ENCODE data around the gene OAS2.

OAS2 gene

DNA sequence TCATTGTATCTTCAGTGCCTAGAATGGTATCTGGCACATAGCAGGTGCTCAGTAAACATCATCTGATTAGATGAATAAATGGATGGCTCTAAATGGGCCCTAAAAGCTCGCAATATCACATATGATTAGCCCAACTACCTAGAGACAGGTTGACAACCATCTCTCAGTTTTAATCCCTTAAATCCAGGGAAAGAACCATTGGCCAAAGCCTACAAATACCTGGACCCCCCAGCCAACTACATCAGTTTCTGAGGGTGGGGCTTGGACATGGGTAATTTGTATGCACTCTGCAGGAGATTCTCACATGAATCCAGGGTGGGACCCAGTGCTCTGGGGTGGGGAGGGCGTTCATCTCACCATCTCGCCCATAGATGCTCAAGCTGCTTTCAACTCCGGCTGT is 73.4 kb downstream of the OAS2 start:
- TF ChIP-seq, protein P1, sequence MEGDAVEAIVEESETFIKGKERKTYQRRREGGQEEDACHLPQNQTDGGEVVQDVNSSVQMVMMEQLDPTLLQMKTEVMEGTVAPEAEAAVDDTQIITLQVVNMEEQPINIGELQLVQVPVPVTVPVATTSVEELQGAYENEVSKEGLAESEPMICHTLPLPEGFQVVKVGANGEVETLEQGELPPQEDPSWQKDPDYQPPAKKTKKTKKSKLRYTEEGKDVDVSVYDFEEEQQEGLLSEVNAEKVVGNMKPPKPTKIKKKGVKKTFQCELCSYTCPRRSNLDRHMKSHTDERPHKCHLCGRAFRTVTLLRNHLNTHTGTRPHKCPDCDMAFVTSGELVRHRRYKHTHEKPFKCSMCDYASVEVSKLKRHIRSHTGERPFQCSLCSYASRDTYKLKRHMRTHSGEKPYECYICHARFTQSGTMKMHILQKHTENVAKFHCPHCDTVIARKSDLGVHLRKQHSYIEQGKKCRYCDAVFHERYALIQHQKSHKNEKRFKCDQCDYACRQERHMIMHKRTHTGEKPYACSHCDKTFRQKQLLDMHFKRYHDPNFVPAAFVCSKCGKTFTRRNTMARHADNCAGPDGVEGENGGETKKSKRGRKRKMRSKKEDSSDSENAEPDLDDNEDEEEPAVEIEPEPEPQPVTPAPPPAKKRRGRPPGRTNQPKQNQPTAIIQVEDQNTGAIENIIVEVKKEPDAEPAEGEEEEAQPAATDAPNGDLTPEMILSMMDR (IDR thresholded peaks at IDR 0.05): no peak
- Histone ChIP-seq H2AFZ (no peak overlapping the region), H3K4me1 (peaks cover 3% of the 10 kb centered on the region), H3K4me3 (ENCODE audit: low read depth, low read length) (no peak overlapping the region), H3K27me3 (ENCODE audit: control insufficient read depth, insufficient read depth, low read length) (no peaks in the 10 kb centered on the region), H3K4me2 (ENCODE audit: low read length) (no peak overlapping the region), H3K79me2 (no peaks in the 10 kb centered on the region), H3K9ac (no peak overlapping the region), H3K27ac (no peak overlapping the region), H3K9me3 (ENCODE audit: control insufficient read depth, low read length) (no peaks in the 10 kb centered on the region), H3K36me3 (ENCODE audit: control insufficient read depth, insufficient read depth, low read length) (no peaks in the 10 kb centered on the region)

DNA sequence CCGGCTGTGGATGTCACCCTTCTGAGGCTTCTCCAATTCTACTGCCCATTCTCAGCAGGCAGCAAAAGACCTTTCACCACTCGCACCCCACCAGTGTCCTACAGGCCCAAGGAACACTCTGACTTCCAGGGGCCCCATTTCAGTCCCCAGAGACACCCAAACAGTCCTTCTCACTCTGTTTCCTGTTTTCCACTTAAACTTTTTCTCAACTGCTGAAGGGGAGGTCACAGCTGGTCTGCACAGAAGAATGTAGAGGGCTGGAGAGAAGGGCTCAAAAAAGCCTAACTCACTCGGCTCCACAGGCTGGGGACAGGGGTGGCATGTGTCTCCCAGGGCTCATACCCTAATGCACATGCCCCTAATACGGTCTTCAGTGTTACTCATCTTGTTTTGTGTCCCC is 74.0 kb downstream of the OAS2 start:
- H3K4me3 ChIP-seq (ENCODE audit: low read depth, low read length): no peak overlapping the region
- H3K36me3 ChIP-seq (ENCODE audit: control insufficient read depth, insufficient read depth, low read length): no peaks in the 10 kb centered on the region
- TF ChIP-seq, protein P1 (IDR thresholded peaks at IDR 0.05): no peak
- no peak overlapping the region for H2AFZ ChIP-seq
- H3K79me2 ChIP-seq: no peaks in the 10 kb centered on the region
- no peaks in the 10 kb centered on the region for H3K9me3 ChIP-seq (ENCODE audit: control insufficient read depth, low read length)
- H3K27ac ChIP-seq: no peak overlapping the region
- no peak overlapping the region for H3K4me2 ChIP-seq (ENCODE audit: low read length)
- H3K4me1 ChIP-seq: peaks cover 3% of the 10 kb centered on the region
- H3K9ac ChIP-seq: no peak overlapping the region
- no peaks in the 10 kb centered on the region for H3K27me3 ChIP-seq (ENCODE audit: control insufficient read depth, insufficient read depth, low read length)

DNA sequence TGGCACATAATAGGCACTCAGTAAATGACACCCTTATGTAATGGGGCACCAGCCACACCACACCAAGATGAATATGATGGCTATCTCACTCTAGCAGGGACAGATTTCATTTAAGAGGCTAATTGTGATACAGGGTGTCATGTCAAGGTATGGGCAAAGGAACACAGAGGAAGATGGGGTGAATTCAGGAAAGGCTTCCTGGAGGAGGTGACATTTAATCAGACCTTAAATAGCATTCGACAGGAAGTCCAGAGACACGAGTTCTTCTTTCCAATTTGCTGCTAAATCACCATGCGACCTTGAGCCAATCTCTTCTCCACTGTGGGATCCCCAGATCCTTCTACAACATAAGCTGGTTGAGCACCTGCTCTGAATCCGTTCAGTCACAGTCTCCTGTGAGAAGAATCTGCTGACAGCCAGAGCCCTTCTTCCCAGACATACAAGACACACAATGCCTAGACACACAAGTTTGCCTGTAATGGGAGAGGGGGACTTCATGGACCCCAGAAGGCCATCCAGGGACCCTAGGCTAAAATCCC is 76.7 kb downstream of the OAS2 start:
- no peaks in the 10 kb centered on the region for H3K27me3 ChIP-seq (ENCODE audit: control insufficient read depth, insufficient read depth, low read length)
- TF ChIP-seq, protein P1 (IDR thresholded peaks at IDR 0.05): no peak
- no peaks in the 10 kb centered on the region for H3K9me3 ChIP-seq (ENCODE audit: control insufficient read depth, low read length)
- no peaks in the 10 kb centered on the region for H3K4me1 ChIP-seq
- no peak overlapping the region for H3K4me3 ChIP-seq (ENCODE audit: low read depth, low read length)
- H3K36me3 ChIP-seq (ENCODE audit: control insufficient read depth, insufficient read depth, low read length): no peaks in the 10 kb centered on the region
- H3K4me2 ChIP-seq (ENCODE audit: low read length): no peak overlapping the region
- H3K27ac ChIP-seq: no peak overlapping the region
- no peak overlapping the region for H2AFZ ChIP-seq
- H3K9ac ChIP-seq: no peak overlapping the region
- H3K79me2 ChIP-seq: no peaks in the 10 kb centered on the region

DNA sequence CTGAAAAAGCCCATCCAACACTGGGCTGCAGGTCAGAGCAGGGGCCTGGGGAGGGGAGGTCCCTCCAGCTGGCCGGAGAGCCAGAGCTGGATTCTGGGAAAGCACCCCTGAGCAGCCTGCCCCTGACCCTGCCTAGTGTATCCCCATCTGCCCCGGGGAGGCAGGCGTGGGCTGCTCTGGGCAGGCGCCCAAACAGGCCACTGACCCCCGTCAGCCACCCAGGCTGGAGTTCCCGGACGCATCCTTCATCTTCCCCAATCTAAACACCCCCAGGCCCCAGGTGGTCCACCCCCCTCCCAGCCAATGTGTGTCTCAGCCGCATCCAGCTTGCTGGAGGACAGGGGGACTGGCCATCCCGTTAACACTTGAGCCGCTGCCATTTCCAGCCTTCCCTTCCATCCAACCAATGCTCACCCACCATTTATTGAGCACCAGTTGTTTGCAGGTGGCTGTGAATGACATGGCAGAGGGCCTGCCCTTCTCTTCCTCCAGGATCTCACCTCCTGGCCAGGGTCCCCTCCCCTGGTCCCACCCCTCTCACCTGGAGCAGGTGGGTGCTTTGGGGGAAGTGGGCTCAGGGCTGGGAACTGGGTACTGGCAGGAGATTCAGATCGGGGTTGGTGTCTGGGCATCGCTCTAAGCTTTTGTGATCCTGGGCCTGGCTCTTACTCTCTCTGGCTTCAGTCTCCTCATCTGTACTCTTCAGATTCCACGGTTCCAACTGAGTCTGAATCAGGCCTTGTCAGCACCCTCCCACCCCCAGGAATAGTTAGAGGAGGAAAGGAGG is 77.5 kb downstream of the OAS2 start:
- H3K36me3 ChIP-seq (ENCODE audit: control insufficient read depth, insufficient read depth, low read length): no peaks in the 10 kb centered on the region
- H3K4me3 ChIP-seq (ENCODE audit: low read depth, low read length): no peak overlapping the region
- H2AFZ ChIP-seq: peak overlapping the region; percentile 56
- TF ChIP-seq, protein P1 (IDR thresholded peaks at IDR 0.05): no peak
- H3K9ac ChIP-seq: no peak overlapping the region
- H3K4me2 ChIP-seq (ENCODE audit: low read length): no peak overlapping the region
- H3K79me2 ChIP-seq: no peaks in the 10 kb centered on the region
- H3K27ac ChIP-seq: no peak overlapping the region
- no peaks in the 10 kb centered on the region for H3K27me3 ChIP-seq (ENCODE audit: control insufficient read depth, insufficient read depth, low read length)
- no peaks in the 10 kb centered on the region for H3K4me1 ChIP-seq
- no peaks in the 10 kb centered on the region for H3K9me3 ChIP-seq (ENCODE audit: control insufficient read depth, low read length)

DNA sequence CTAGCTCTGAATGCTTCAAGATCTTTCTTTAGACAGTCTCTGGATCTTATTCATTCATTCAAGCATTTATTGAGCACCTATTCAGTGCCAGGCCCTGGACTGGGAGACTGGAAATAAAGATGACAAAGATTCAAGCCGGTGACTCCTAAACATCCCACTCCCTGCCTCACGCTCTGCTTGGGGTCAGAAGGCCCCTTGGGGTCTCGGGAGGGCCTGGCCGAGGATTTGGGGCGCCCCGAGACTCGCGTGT is 78.0 kb downstream of the OAS2 start:
- Histone ChIP-seq H3K79me2 (no peaks in the 10 kb centered on the region), H3K27ac (no peak overlapping the region), H3K27me3 (ENCODE audit: control insufficient read depth, insufficient read depth, low read length) (no peaks in the 10 kb centered on the region), H3K4me3 (ENCODE audit: low read depth, low read length) (peak overlapping the region; percentile 52), H2AFZ (peak overlapping the region; percentile 56), H3K9ac (peak overlapping the region; percentile 54), H3K4me1 (no peaks in the 10 kb centered on the region), H3K36me3 (ENCODE audit: control insufficient read depth, insufficient read depth, low read length) (no peaks in the 10 kb centered on the region), H3K9me3 (ENCODE audit: control insufficient read depth, low read length) (no peaks in the 10 kb centered on the region), H3K4me2 (ENCODE audit: low read length) (peak overlapping the region; percentile 65)
- TF ChIP-seq, protein P1 (IDR thresholded peaks at IDR 0.05): no peak
